ENCODE measurements around the gene LIPG. TPM values are rescaled to one million over a fixed set of nuclear protein-coding genes. Genes with fewer than 3 reads are reported as not detected.

LIPG gene
- total RNA-seq, 4 donors from 2014 or later, result 230 to 981 (median 515) TPM

DNA sequence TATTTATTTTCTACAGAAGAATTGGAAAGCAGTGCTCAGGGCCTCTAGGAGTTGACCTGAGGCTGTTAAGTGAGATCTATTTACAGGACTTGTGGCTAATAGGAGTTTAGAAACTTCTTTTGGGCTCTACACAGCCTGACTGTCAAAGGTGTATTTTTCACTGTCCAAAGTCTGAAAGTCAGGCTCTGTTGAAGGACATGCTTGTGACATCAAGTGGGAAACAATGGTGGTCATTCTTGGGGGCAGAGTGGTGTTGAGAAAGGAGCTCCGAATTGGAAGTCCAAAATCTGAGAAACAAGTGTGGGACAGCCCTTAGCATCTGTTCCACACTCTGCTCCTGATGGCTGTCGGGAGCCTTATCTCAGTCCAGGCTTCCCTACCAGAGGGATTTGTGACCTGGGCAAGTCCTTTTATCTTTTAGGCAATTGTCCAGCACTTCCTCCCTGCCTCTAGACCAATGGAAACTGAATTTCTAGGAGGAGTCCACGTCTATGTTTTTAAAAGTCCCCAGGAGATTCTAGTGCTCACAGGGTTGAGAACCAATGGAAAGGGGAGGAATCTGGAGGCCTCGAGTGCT, 76.4 kb downstream of the LIPG start:
- WGBS, 2 donors, result 79% methylated on average over 4 of the region's 4 CpGs
- intact Hi-C loops (cut with DNase I), result loop anchor here (10.0 kb wide), 1 partner anchor 53 kb away; no protein-coding TSS in a partner anchor
- Histone ChIP-seq H3K4me3 (replicated peaks in 1 of 3) (no peak overlapping the region), H3K4me1 (peaks cover 3 to 8% of the 10 kb centered on the region in 2 donors), H3K9me3 (no peaks in the 10 kb centered on the region), H3K27ac (no peak overlapping the region), H3K27me3 (no peaks in the 10 kb centered on the region), H3K36me3 (no peaks in the 10 kb centered on the region)
- TF ChIP-seq, protein P1, sequence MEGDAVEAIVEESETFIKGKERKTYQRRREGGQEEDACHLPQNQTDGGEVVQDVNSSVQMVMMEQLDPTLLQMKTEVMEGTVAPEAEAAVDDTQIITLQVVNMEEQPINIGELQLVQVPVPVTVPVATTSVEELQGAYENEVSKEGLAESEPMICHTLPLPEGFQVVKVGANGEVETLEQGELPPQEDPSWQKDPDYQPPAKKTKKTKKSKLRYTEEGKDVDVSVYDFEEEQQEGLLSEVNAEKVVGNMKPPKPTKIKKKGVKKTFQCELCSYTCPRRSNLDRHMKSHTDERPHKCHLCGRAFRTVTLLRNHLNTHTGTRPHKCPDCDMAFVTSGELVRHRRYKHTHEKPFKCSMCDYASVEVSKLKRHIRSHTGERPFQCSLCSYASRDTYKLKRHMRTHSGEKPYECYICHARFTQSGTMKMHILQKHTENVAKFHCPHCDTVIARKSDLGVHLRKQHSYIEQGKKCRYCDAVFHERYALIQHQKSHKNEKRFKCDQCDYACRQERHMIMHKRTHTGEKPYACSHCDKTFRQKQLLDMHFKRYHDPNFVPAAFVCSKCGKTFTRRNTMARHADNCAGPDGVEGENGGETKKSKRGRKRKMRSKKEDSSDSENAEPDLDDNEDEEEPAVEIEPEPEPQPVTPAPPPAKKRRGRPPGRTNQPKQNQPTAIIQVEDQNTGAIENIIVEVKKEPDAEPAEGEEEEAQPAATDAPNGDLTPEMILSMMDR (IDR thresholded peaks at IDR 0.05), result no peak
- no peak for TF ChIP-seq POLR2A (IDR thresholded peaks at IDR 0.05)
- DNase-seq, result no peak

DNA sequence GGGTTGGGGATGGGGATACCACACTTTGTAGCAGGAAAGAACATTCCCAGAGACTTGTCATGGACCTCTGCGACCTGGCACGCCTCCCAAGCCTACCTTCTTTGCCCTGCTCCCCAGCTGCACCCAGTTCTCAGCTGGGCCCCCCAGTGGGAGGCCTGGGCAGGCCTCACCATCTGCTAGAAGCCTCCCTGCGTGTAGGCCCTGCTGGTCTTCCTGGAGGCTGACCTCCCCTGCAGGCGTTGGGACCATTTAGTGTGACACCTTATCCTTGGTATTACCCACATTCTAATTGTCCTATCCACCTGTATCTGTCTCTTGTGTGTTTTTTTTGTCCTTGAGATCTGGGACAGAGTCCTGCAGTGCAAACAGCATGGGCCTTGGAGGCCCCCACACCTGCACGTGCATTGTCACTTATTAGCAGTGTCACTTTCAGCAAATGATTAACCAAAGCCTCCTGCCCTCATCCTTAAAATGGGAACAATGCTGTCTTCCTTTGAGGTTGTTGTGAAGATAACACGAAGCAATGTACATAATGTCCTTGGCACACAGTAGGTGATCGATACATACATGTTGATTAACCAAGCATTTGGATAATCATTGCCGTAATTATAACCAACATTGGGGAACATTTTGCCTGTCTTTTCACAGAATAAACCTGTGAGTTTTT, 77.2 kb downstream of the LIPG start:
- intact Hi-C loops (cut with DNase I), result loop anchor here (10.0 kb wide), 1 partner anchor 54 kb away; no protein-coding TSS in a partner anchor
- H3K27ac ChIP-seq, result no peak overlapping the region
- peaks cover 3 to 8% of the 10 kb centered on the region in 2 donors for H3K4me1 ChIP-seq
- no peaks in the 10 kb centered on the region for H3K9me3 ChIP-seq
- H3K27me3 ChIP-seq, result no peaks in the 10 kb centered on the region
- H3K36me3 ChIP-seq, result no peaks in the 10 kb centered on the region
- H3K4me3 ChIP-seq (replicated peaks in 1 of 3), result no peak overlapping the region
- TF ChIP-seq, protein P1 (IDR thresholded peaks at IDR 0.05), result no peak
- TF ChIP-seq POLR2A (IDR thresholded peaks at IDR 0.05), result no peak
- DNase-seq, result no peak
- WGBS, 2 donors, result 95 to 98% methylated on average over 8 of the region's 8 CpGs

DNA sequence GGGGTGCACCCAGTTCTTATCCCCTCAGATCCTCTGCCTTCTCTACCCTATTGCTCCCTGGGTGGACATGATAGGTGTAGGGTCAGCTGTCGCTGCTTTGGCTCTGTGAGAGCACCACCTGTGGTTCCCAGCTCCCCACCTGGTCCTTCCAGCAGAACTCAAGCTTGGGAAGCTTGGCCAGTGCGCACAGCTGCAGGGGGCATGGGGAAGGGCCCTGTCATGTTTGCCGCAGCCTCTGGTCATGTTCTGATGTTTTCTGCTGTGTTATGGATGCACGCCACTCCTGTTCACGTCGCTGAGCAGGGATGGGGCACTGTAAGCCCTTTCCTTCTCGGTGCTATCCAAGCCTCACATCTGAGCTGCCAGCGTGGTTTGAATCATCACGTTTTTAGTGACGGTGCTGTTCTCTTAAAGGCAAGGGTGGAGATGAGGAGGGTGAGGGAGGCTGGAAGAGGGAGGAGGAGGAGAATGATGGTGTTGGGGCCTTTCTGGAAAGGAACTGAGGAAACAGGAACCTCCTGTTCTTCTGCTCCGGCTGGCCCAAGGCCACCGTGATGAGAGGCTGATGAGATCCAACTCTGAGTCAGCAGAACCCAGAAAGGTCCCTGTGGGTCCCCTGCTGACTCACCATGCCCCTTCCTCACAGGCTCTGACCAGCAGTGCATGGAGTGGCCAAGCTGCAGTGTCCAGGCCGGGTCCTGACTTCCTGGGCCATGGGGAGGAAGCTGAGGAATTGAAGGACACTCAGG, 78.0 kb downstream of the LIPG start:
- TF ChIP-seq, protein P1 (IDR thresholded peaks at IDR 0.05), result no peak
- TF ChIP-seq POLR2A (IDR thresholded peaks at IDR 0.05), result no peak
- 75 to 76% methylated on average over 13 of the region's 13 CpGs for WGBS, 2 donors
- intact Hi-C loops (cut with DNase I), result loop anchor here (10.0 kb wide), 1 partner anchor 55 kb away; no protein-coding TSS in a partner anchor
- no peaks in the 10 kb centered on the region for H3K9me3 ChIP-seq
- no peaks in the 10 kb centered on the region for H3K36me3 ChIP-seq
- peaks cover 3 to 8% of the 10 kb centered on the region in 2 donors for H3K4me1 ChIP-seq
- DNase-seq, result peak in 1 of 2 donors; percentile 40
- H3K27me3 ChIP-seq, result no peaks in the 10 kb centered on the region
- no peak overlapping the region for H3K27ac ChIP-seq
- no peak overlapping the region for H3K4me3 ChIP-seq (replicated peaks in 1 of 3)

DNA sequence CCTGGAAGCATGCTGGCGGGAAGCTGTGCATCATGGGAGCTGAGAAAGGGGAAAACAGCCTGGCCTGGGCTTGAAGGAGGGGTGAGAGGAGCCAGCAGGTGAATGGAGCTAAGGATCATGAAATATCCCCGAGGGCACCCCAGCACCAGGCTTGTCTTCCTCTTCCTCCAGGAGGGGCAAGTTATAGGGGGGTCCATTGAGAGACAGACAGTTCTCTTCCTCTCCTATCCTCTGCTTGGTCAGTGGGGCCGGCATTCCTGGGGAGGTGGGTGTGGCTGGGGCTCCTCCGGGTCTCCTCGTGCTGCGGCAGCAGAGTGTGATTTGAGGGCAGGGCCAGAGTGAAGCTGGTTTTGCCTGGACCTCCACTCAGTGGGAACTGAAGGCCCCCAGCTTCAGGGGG, 78.9 kb downstream of the LIPG start:
- intact Hi-C loops (cut with DNase I), result no loop called here
- Histone ChIP-seq H3K27ac (no peak overlapping the region), H3K9me3 (no peaks in the 10 kb centered on the region), H3K27me3 (no peaks in the 10 kb centered on the region), H3K4me1 (peaks cover 4 to 10% of the 10 kb centered on the region in 2 donors), H3K36me3 (no peaks in the 10 kb centered on the region), H3K4me3 (replicated peaks in 1 of 3) (no peak overlapping the region)
- no peak for DNase-seq
- WGBS, 2 donors, result 68 to 75% methylated on average over 3 to 6 of the region's 6 CpGs
- no peak for TF ChIP-seq POLR2A (IDR thresholded peaks at IDR 0.05)

- Histone ChIP-seq H3K36me3 (no peaks in the 10 kb centered on the region), H3K27me3 (no peaks in the 10 kb centered on the region), H3K4me1 (peaks cover 16 to 19% of the 10 kb centered on the region in 2 donors), H3K9me3 (no peaks in the 10 kb centered on the region), H3K27ac (no peak overlapping the region), H3K4me3 (replicated peaks in 1 of 3) (no peak overlapping the region)
- no peak for TF ChIP-seq POLR2A (IDR thresholded peaks at IDR 0.05)
- TF ChIP-seq, protein P1 (IDR thresholded peaks at IDR 0.05), result no peak
- no peak for DNase-seq
- WGBS, 2 donors, result 91 to 95% methylated on average over 3 of the region's 3 CpGs
- intact Hi-C loops (cut with DNase I), result no loop called here
Observed at GRCh38 chr18:49645196-49645595, 83.3 kb downstream of the LIPG start.
